Smooth muscle cell of the umbilical artery (primary cell): ENCODE results near the gene RPUSD1. TPM values are rescaled to one million over a fixed set of nuclear protein-coding genes. Genes with fewer than 3 reads are reported as not detected.

Experiments used
- total RNA-seq: library from RNA; depleted of rRNA; stranded (reverse); fragments of >200 nt; gene quantifications from 2 replicates; pipeline ENCODE4 v1.2.3, GENCODE V29; 2014

Gene RPUSD1
- total RNA-seq = 19.3 and 31.1 TPM in 2 replicates

GRCh38 chr16:787978-788398 is at the start of gene RPUSD1:
RPUSD1 (minus strand) TSS chr16:788381; CDS start chr16:787737, 644 bp downstream.

GRCh38 chr16:799948-800833 is 12.0 kb upstream of the RPUSD1 start, which contains the start of gene GNG13:
GNG13 (minus strand) TSS chr16:800734; CDS start chr16:799077, 1,657 bp downstream.

GRCh38 chr16:788399-789126 is 382 bp upstream of the RPUSD1 start, which contains the start of gene CHTF18:
CHTF18 (plus strand) TSS chr16:788620; CDS start chr16:788685, 65 bp downstream.

GRCh38 chr16:760545-761343 is 27.4 kb downstream of the RPUSD1 start, which contains the start of gene MSLN:
MSLN (plus strand) TSS chr16:760734; CDS start chr16:762681, 1,947 bp downstream.

GRCh38 chr16:740764-741505 is 47.2 kb downstream of the RPUSD1 start, which contains the start of gene CIAO3:
CIAO3 (minus strand) TSS chr16:740997; CDS start chr16:740985, 12 bp downstream.

Other genes with a start within 250 kb of the RPUSD1 start
- gene PRR35, start 228.0 kb downstream of the RPUSD1 start, total RNA-seq = not detected in 2 replicates
- 0.97 and 1.5 TPM in 2 replicates for gene NHLRC4, start 221.4 kb downstream of the RPUSD1 start, total RNA-seq
- 25.8 and 26.2 TPM in 2 replicates for gene PIGQ, start 218.4 kb downstream of the RPUSD1 start, total RNA-seq
- gene RAB40C, start 198.3 kb downstream of the RPUSD1 start, total RNA-seq = 11.3 and 15.8 TPM in 2 replicates
- gene WFIKKN1, start 157.4 kb downstream of the RPUSD1 start, total RNA-seq = under 0.01 and 0.46 TPM in 2 replicates
- gene METTL26, start 152.1 kb downstream of the RPUSD1 start, total RNA-seq = 69.5 and 83.7 TPM in 2 replicates
- 10.3 and 22.3 TPM in 2 replicates for gene MCRIP2, start 146.6 kb downstream of the RPUSD1 start, total RNA-seq
- gene WDR90, start 139.0 kb downstream of the RPUSD1 start, total RNA-seq = 11.0 and 19.6 TPM in 2 replicates
- 32.7 and 66.1 TPM in 2 replicates for gene RHOT2, start 120.2 kb downstream of the RPUSD1 start, total RNA-seq
- gene RHBDL1, start 112.7 kb downstream of the RPUSD1 start, total RNA-seq = 4.6 and 6.5 TPM in 2 replicates
- 95.6 and 120 TPM in 2 replicates for gene STUB1, start 108.0 kb downstream of the RPUSD1 start, total RNA-seq
- gene JMJD8, start 104.0 kb downstream of the RPUSD1 start, total RNA-seq = 35.6 and 39.6 TPM in 2 replicates
- gene WDR24, start 98.0 kb downstream of the RPUSD1 start, total RNA-seq = 5.3 and 7.9 TPM in 2 replicates
- 0.28 and 0.59 TPM in 2 replicates for gene FBXL16, start 82.6 kb downstream of the RPUSD1 start, total RNA-seq
- 75.4 and 85.8 TPM in 2 replicates for gene METRN, start 73.3 kb downstream of the RPUSD1 start, total RNA-seq
- gene ANTKMT, start 67.2 kb downstream of the RPUSD1 start, total RNA-seq = 19.4 and 39.8 TPM in 2 replicates
- 2.1 and 4.9 TPM in 2 replicates for gene CCDC78, start 61.9 kb downstream of the RPUSD1 start, total RNA-seq
- 18.7 and 19.6 TPM in 2 replicates for gene HAGHL, start 61.3 kb downstream of the RPUSD1 start, total RNA-seq
- 21.5 and 28.8 TPM in 2 replicates for gene CIAO3, start 47.4 kb downstream of the RPUSD1 start, total RNA-seq
- not detected in 2 replicates for gene MSLN, start 27.6 kb downstream of the RPUSD1 start, total RNA-seq
- gene CHTF18, start 239 bp upstream of the RPUSD1 start, total RNA-seq = 5.3 and 15.8 TPM in 2 replicates
- not detected in 2 replicates for gene GNG13, start 12.4 kb upstream of the RPUSD1 start, total RNA-seq
- gene LMF1, start 182.6 kb upstream of the RPUSD1 start, total RNA-seq = 25.3 and 26.1 TPM in 2 replicates
- gene SOX8, start 193.4 kb upstream of the RPUSD1 start, total RNA-seq = under 0.01 and 0.14 TPM in 2 replicates